ENCODE results near the gene EPAS1.

- TF ChIP-seq CTCF (conservative IDR thresholded peaks at IDR 0.05) (no peak), EZH2 (IDR thresholded peaks at IDR 0.05; ENCODE audit: low read depth) (no peak)
Measured at GRCh38 chr2:46347648-46348280, 50.6 kb downstream of the EPAS1 start.

Data from PC-9 (cell line).